OCI-M1 (cell line): ENCODE measurements around the gene GFOD1.
"Not testable (repeated sequence)": the region's sequence is repeated elsewhere in the genome, so short reads cannot be mapped to it uniquely, and the experiment has no call there.

ENCODE experiments used
- DNase-seq: peaks from one replicate; lab custom pipeline; 2025; lab: John Stamatoyannopoulos, UW

The GFOD1 gene

GRCh38 chr6:13404892-13405254 is 82.5 kb downstream of the GFOD1 start:
- DNase-seq: no peak

DNA sequence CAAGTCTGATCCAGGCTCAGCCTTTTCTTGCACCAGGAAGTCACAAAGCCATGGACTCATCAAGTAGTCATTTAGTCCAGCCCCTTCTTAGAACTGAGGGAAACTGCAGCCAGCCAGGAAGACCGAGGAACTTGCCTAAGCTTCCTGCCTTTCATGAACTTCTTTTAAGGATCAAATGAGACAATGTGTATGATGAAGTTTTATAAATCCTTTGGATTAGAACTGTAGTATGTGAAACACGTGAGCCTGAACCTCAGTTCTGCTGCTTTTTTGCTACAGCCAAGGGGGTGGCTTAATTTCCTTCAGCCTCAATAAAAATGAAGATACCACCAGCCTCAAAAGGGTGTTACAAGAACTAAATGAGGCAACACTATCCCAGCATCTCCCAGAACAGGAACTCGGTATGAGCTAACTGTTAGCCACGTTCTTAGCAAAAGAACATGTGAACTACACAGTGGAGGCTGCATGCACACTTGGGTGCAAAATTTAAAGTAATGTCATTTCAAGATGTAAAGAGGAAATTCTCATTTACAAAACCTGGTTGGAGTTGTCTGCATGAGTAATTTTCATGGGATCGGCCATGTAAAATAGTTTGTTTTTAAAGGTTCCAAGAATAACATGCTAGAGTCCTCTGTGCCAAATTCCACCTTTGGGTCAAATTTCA is 83.0 kb downstream of the GFOD1 start:
- DNase-seq: peak; percentile 57

GRCh38 chr6:13402711-13403110 is 84.7 kb downstream of the GFOD1 start:
- no peak for DNase-seq

GRCh38 chr6:13400772-13401171 is 86.6 kb downstream of the GFOD1 start:
- DNase-seq: no peak

DNA sequence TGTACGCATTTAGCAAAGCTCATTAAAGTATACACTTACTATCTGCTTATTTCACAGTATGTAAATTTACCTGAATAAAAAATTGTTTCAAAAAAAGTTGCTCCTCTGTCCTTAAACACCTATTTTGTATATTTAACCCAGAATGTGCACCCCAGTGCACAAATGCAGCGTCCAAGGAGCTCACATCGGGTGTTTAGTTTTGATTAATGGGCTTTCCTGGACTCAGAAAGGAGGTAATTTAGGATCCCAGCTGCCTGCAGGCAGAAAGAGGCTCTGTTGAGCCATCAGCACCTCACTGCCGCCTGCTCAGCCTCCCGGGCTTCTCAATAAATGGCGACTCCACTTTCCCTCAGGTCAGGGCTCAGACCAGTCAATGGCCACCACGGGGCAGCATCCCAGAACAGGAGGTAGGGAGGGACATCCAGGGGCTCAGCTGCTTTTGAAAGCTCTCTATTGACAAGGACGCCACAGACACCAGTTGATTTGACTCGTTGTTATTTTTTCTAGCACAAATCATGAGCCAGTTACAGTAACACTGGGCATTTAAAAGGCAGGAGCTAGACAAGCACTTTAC is 88.9 kb downstream of the GFOD1 start:
- DNase-seq: no peak

DNA sequence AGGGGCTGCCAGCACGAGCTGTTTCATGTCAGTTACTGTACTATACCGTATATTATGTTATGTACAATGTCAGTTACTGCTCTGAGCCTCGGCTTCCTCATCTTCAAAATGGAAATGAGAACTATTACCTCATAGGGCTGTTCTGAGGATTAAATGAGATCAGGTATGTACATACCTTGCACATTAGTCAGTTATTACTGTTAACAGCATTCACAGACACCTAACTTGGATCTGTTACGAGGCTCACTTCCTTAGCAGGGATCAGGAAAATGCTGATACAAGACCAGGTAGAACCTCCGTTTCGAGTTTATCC is 89.4 kb downstream of the GFOD1 start:
- DNase-seq: no peak

DNA sequence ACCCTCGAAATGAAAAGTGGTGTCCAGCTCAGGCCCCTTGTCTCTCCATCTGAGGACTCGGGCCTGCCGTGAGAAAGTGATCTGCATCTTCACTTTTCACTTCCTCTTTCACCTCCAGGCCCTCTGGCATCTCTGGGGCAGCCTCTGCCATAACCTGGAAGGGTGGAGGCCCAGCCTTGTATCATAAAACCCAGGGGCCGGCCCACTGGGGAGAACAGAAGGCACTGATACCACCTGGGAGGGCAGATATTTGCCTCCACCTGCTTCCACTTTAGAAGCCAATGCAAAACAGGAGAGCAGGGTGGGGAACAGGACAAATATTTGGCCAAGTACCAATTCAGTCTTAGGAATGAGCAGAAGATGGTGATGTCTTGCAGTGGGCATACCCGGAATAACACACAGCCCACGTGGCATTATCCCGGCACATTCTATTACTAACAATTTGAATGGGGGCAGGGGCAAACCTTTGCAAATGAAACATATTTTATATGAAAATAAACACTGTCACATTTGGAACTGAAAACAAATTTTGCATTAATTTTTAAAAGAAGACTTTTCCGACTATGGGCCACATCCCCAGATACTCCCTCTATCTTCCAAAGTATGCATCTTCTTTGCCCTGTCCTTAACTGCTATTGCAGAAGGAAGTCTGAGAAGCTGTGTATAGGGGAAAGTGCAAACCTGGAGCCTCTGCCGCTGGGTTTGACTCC is 89.9 kb downstream of the GFOD1 start:
- DNase-seq: peak; percentile 53

GRCh38 chr6:13396241-13396792 is 91.1 kb downstream of the GFOD1 start:
- no peak for DNase-seq

- DNase-seq: peak; percentile 99
Observed at GRCh38 chr6:13395272-13396237, 91.8 kb downstream of the GFOD1 start.

DNA sequence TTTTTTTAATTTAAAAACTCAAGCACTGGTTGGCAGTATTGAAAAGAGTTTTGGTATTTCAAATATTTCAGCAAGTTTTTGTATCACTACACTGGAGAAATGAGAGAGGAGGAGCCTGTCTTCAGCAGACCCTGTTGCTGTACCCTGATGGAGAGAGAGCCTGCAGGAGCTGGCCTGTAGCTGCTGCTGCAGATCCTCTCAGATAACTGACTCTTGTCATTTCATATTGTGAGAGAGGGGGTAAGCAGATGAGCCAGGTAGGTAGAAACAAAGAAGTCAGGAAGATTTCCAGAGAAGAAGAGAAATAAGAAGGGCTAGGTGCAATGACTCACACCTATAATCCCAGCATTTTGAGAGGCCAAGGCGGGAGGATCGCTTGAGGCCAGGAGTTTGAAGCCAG is 94.9 kb downstream of the GFOD1 start:
- no peak for DNase-seq

GRCh38 chr6:13391537-13391936 is 95.9 kb downstream of the GFOD1 start:
- no peak for DNase-seq

- no peak for DNase-seq
Observed at GRCh38 chr6:13390658-13391057, 96.7 kb downstream of the GFOD1 start.

GRCh38 chr6:13389237-13389636 is 98.2 kb downstream of the GFOD1 start:
- DNase-seq: not testable (repeated sequence)

- DNase-seq: not testable (repeated sequence)
Observed at GRCh38 chr6:13388769-13389168, 98.6 kb downstream of the GFOD1 start.

- no peak for DNase-seq
Observed at GRCh38 chr6:13384966-13385365, 102.4 kb downstream of the GFOD1 start.

DNA sequence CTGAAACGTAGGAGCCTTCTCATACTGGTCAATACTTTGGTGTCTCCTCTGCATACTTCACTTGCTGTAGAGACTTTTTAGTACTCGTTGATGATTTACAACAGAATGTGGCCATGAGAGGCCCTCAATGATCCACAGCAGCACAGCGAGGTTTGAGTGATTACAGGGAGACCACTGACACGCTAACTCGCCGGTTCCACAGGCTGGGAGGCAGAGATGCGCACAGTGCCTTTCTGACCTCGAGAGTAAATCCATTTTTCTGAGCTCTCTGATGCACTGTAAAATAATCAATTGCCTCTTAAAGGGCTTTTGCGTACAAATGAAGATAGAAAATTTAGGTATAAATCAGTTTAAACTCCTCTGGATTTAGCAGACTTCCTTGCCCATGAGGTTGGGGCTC is 102.9 kb downstream of the GFOD1 start:
- no peak for DNase-seq

GRCh38 chr6:13383328-13384163 is 103.9 kb downstream of the GFOD1 start:
- peak; percentile 39 for DNase-seq

DNA sequence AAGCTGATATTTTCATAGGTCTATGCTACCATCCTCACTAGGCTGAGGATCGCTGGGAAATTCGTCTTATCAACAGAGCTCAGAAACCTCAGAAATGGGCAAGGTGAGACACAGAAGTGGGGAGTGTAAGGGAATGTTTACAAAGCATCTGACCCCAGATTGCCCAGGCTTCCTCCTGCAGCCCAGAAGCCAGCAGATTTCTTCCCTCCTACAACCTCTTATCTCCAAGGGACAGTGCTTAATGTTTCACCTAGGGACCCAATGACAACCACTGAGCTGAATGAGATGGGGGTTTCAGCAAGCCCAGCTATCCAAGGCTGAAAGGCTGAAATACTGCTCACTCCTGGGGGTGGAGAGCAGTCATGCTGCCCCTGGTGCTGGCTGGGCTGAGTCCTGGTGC is 106.6 kb downstream of the GFOD1 start:
- DNase-seq: peak; percentile 84

GRCh38 chr6:13378669-13379590 is 108.5 kb downstream of the GFOD1 start:
- DNase-seq: no peak
